Prostate gland (tissue), 2 donors: ENCODE data around the gene IKZF1.

ENCODE experiments used
- CTCF ChIP-seq, 4 experiments: fragments of 200-600 bp in 2 of 4; fragments of 450-650 bp in 2 of 4; sonication (generic) in 2 of 4; IDR thresholded peaks; 1 replicate in 3 of 4; 2 replicates in 1 of 4; pipeline ENCODE4 v1.5.1; 2016 to 2019; ENCODE audit warnings: antibody characterized with exemption in 4 of 4, mild to moderate bottlenecking in 2 of 4, moderate library complexity in 2 of 4
- POLR2A ChIP-seq: fragments of 450-650 bp; IDR thresholded peaks from one replicate; pipeline ENCODE4 v1.6.1; 2016; ENCODE audit warnings: antibody characterized with exemption, mild to moderate bottlenecking
- POLR2AphosphoS5 ChIP-seq: sonication (generic); formaldehyde crosslinking; IDR thresholded peaks from one replicate; pipeline ENCODE4 v1.6.1; 2017; ENCODE audit warnings: antibody characterized with exemption

DNA sequence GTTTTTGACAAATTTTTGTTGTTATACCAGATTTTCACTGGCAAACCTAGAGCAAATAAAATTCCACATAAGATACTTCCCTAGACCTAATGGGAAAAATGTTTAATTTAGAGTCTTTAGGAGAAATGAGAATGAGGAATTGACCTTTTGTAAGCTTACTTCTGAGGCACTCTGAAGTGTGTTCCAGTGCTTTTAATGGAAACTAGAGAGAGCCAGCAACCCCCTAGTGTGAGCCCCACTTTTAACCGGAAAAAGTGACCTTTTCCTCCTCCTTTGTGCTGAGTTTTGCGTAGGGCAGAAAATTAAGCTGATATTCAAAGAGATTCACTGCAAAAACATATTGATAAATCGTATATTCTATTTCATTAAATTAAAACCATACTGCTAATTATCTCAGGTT, 5.2 kb downstream of the IKZF1 start:
- TF ChIP-seq CTCF (IDR thresholded peaks at IDR 0.05) = no peak
- no peak for TF ChIP-seq POLR2A
- no peak for TF ChIP-seq POLR2AphosphoS5
